ENCODE data around the gene EPS8L3.

DNA sequence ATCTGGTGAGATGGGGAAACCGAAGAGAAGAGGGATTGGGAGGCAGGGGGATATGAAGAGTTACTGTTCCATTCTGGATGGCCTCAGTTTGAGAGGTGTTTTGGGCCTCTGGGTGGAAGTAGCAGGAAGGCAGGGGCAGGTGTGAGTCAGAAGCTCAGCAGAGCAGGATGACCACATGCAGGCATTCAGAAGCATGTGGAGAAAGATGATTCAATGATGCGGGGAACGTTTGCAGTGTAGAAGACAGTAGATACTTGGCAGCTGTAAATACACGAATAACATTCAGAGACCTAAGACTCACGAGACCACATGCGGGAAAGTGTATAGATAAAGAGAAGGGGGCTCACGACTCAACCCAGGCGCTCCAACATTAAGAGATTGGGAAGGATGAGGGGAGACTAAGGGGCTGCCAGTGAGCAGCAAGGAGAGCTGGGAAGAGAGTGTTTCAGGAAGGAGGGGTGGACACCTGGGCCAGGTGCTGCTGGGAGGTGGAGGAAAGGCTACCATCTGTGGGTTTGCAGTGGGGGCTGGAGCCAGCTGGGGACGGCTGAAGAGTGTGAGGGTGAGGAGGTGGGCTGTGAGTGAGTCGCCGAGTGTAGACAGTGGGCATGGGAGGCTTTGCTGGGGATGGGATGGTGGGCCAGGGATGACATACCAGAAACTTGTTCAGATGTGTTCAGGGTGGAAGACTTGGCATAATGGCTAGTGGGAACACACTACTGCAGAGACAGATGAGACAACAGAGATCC lies 5.8 kb upstream of the EPS8L3 start:
- TF ChIP-seq, protein P1, sequence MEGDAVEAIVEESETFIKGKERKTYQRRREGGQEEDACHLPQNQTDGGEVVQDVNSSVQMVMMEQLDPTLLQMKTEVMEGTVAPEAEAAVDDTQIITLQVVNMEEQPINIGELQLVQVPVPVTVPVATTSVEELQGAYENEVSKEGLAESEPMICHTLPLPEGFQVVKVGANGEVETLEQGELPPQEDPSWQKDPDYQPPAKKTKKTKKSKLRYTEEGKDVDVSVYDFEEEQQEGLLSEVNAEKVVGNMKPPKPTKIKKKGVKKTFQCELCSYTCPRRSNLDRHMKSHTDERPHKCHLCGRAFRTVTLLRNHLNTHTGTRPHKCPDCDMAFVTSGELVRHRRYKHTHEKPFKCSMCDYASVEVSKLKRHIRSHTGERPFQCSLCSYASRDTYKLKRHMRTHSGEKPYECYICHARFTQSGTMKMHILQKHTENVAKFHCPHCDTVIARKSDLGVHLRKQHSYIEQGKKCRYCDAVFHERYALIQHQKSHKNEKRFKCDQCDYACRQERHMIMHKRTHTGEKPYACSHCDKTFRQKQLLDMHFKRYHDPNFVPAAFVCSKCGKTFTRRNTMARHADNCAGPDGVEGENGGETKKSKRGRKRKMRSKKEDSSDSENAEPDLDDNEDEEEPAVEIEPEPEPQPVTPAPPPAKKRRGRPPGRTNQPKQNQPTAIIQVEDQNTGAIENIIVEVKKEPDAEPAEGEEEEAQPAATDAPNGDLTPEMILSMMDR (IDR thresholded peaks at IDR 0.05) = no peak
- no peak for TF ChIP-seq POLR2A (IDR thresholded peaks at IDR 0.05)

All from esophagus squamous epithelium (tissue), 4 donors.